GM19193 (cell line): Measurements from ENCODE around the gene THRB.

Experiments used
- POLR2A ChIP-seq: IDR thresholded peaks from 4 replicates; pipeline ENCODE4 v1.6.1; 2011; ENCODE audit not compliant: insufficient read depth, insufficient read length; ENCODE audit errors: extremely low read depth

Gene THRB

DNA sequence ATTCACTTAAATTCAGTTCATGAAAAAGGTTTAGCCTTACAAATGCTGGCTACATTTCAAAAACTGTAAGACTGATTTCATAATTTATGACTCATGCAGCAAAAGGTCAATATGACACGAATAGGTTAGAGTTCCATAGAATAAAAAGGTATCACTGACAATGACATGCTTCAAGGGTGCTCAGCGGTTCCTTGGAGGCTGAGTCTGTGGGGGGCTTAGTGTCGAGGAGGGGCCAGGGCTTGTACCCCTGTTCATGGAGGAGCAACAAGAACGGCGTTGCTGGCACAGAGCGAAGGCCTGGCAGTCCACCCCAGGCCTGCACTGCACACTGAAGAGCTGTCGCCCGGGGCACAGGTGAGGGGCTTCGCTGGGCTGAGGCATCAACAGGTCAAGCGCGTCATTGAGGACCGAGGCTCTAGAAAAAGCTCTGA is 375.3 kb downstream of the THRB start:
- TF ChIP-seq POLR2A = no peak

DNA sequence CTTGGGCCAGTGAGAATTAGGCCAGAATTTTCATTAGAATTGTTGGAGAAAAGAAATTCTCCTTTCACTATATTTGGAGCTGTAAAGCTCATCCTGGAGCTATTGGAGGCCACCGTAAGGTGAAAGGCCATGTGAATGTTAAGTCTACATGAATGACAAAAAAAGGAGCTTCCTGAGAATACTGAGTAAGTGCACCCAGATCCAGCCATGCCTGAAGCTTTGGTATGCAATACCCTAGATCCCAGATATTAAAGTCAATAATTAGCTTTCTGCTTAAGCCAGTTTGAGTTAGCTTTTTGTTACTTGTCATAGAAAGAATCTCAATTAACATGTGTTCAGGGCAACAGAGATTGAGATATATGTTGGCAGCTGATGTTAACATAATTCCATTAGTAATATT is 377.1 kb downstream of the THRB start:
- TF ChIP-seq POLR2A = no peak

DNA sequence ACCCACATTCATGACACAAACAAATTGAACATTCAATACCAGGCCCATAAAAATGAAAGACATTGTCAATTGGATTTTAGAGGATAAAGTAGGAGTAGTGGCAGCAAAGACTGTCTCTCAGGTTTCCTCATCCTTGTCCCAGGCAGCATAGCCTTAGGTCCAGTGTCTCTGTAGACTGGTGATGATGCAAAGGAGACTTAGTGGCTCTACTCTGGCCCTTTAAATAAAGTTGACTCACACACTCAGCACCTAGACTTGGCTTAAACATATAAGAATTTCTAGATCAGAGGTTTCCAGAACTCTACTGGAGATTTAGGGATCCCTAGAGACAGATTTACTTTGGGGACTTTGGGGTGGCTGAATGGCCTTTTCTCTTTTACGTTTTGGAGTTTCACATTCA is 382.9 kb downstream of the THRB start:
- no peak for TF ChIP-seq POLR2A

DNA sequence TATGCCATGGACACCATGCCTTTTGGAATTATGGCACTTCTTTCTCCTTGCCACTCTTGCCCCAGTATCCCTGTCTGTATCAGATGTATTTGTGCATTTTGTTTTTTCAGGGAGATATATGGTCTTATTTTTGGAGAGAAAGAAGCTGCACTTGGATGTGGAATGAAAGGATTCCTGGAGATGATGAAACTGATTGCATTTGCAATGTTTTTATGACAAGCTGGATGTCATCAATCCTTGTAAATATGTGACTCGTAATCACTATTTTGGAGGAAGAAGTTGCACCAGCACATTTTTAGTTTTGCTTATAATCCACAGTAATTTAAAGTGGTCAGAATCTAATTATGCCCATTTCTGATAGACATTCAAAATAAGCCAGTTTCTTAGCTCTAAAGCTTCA is 384.6 kb downstream of the THRB start:
- TF ChIP-seq POLR2A = no peak

DNA sequence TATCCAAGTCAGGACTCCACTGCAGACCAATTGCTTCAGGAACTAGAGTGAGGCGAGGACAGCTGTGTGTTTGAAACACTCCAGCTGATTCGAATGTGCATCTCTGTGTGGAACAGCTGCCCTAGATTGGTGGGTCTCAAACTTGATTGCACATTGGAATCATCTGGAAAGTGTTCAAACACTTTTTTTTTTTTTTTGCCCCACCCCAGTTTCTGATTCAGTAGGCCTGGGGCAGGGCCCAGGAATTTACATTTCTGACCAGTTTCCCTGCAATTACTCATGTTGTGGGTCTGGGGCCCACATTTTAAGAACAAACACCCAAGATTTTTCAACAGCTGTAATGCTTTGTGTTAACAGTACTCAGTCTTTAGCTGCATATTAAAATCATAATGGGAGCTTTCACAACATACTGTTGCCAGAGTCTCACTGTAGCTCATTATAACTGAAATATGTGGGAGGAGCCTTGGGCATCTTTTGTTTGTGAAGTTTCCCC is 392.9 kb downstream of the THRB start:
- no peak for TF ChIP-seq POLR2A

DNA sequence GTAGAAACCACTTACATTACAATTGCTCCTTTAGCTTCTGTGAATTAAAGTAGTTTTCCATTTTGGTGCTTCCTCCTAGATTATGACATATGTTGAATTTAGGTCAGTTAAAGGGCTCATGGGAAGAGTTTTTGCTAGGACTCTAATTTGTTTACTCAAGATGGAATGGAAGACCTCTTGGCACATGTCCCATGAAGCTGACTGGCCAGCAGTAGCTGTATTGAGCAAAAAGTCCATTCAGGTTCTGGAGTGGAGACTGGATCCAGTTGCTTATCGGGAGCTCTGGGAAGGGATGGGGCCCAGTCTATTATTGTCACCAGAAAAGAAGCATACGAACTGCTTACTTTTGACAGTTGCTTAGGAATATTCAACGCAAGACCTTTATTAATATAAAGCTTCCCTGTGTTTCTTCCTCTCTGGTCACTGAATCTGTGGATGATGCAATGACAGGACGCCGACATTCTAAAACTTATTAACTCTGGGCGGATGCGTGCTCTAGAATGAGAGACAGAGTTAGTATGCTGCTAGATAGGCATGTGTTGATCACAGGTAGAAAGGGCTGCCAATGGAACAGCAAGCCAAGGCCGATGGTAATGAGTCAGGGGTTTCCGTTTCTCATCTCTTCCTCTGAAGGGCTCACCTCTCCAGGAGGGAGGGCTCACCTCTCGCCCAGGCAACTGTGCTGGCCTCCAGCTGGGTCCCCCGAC is 393.8 kb downstream of the THRB start:
- TF ChIP-seq POLR2A = no peak

DNA sequence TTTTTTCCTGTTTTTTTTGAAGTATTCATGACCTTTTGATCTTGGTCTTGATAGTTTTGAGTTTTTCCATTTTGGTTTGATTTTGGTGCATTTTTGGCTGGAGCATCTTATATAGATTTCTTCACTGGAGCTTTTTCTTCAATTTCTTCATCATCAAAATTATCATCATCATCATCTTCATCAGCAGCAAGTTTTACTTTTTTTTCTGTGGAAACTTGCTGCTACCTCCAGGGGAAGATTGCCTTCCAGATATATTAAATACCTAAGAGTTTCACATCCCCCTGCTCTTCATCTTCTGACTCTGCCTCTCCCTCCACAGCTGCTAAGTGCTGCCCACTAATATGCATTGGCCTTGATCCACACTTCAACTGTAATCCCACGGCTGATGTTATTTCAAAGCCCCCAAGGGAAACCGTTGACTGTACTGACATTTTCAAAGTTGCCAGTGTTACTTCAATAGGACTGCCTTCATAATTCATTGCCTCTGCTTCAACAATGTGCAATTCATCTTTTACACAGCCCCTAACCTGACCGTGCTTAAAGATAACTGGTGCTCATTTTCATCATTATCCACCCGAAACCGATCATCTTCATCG is 397.9 kb downstream of the THRB start:
- no peak for TF ChIP-seq POLR2A

DNA sequence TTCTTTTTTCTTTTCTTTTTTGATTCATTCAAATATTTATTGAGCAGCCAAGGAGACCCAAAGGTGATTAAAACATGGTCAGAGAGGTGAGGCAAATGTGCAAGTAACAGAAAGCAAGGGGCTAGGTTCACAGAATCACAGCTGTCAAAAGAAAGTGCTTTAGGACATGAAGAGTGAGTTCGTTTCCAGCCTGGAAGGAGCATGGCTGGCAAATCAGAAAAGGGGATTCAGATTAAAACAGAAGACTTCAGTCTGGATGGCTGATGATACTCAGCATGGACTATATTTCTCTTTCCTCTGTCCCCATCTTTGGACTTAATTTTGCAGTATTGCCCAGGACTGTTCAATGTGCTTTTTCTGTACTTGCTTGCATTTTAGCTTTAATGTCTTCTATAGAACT is 398.4 kb downstream of the THRB start:
- no peak for TF ChIP-seq POLR2A

DNA sequence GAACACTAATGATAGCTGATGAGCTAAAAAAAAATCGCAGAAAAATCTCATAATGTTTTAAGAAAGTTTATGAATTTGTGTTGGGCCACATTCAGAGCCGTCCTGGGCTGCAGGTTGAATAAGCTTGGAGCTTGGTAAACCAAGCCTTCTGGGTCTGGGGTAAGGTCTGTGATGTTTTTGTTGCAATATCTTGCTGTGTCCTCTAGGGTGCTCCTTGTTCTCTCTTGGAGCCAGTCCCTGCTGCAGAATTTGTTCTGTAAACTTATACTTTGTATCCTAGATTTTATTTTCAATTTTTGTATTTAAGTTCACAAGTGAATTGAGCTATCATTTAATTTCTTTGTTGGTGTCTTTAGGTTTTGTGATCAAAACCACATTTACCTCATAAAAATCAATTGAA is 405.9 kb downstream of the THRB start:
- TF ChIP-seq POLR2A = no peak

DNA sequence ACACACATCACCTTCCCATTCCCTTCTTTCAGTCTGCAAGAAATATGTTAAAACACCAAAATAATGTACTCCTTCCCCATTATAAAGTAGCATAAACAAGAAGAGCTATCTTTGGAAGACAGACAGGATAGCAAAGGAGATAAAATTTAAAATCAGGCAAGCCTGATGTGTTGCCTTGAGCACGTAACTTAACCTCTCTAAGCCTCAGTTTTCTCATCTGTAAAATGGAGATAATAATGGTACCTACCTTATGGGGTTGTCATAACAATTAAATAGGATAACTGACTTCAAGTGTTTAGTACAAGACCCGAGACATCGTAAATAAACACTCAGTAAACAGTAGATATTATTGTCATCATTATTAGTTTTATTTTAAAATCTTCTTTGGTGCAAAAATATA is 407.2 kb downstream of the THRB start:
- no peak for TF ChIP-seq POLR2A

DNA sequence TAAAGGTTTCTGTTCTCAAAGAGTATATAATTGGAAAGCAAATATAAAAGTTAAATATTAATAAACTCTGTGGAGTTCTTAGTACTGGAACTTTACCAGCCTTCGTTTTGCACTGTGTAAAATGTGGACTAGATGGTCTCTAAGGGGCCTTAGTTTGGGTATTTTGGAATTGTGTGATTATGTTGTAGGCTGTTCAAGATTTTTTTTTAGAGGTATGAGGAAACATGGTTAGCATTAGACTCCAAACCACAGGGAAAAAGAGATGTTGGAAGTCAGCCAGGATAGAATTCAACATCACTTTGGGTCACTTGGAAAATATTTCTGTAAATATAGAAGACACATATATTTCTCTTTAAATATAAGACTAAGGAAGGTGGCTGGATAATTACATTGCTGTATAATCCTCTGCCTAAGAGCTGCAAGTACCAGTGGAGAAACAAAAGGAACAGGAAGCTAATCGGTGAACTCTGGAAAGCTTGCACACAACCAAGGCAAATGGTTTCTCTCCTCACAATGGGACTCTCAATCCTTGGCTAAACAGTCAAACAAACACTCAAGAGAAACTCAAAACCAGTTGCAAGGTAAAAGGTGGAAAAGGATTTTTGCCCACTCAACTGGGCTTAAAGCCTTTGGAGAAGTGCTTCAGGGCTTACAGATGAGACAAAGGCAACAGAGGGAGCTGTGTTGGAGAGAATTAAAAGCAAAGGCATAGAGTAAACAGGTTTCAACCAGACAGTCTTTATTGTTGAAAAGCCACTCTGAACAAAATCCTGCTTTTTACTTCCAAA is 407.8 kb downstream of the THRB start:
- TF ChIP-seq POLR2A = no peak

DNA sequence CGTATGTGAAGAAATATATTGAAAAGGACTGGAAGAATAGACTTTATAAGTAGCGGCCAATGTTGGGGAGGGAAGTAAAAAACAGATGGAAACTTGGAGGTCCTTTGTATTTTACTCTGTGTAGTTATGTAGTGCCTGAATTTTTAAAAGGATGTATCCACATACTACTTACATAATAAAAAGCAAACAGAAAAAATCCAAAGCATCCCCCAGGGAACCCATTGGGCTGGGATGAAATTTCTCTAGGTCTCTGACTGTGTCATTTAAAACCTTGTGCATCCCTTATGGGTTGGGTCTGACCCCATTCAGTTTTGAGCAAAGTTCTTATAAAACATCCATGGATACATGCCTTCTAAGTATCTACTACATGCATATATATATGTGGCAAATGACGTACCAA is 408.4 kb downstream of the THRB start:
- TF ChIP-seq POLR2A = no peak

DNA sequence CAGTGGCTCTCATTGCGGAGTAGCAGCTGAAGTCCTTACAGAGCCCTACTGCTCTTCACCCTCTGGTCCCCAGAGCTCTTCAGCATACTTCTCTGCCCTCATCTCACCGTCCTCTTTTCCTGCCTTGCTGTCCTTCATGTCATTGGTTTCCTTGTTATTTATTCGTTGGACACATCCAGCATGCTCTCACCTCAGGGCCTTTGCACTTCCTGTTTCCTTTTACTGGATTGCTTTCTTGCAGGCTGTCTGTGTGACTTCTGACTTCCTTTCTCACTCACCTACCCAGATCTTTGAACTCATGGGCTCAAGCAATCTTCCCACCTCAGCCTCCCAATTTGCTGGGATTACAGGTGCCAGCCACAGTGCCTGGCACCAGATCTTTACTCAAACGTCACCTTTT is 422.5 kb downstream of the THRB start:
- no peak for TF ChIP-seq POLR2A

DNA sequence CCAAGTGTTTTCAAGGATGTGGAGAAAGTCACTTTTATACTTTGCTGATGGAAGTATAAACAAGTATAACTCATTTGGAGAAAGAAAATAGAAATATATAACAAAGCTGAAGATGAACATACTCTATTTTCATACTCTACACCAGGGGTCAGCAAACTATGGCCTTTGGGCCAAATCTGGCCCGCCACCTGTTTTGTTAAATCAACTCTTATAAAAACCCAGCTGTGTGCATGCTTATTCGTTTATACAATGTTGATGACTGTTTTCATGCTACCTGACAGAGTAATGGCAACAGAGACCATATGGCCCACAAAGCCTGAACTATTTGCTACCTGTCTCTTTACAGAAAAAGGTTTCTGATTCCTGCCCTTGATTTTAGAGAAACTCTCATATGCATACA is 425.6 kb downstream of the THRB start:
- TF ChIP-seq POLR2A = no peak

DNA sequence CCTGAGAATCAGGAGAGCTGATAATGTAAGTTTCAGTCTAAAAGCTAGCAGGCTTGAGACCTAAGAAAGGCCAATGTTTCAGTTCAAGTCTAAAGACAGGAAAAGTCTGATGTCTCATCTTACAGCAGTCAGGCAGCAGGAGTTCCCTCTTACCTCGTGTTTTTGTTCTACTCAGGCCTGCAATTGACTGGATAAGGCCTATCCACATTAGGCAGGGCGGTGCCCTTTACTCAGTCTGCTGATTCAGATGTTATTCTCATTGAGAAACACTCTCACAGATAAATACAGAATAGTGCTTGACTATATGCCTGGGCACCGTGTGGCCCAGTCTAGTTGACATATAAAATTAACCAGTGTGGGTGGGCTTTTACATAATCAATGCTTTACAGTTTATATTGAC is 427.2 kb downstream of the THRB start:
- no peak for TF ChIP-seq POLR2A
